ENCODE results near the gene GPM6B.

GRCh38 chrX:13855689-13856450 lies 39.0 kb upstream of the GPM6B start:
- TF ChIP-seq, protein P1, sequence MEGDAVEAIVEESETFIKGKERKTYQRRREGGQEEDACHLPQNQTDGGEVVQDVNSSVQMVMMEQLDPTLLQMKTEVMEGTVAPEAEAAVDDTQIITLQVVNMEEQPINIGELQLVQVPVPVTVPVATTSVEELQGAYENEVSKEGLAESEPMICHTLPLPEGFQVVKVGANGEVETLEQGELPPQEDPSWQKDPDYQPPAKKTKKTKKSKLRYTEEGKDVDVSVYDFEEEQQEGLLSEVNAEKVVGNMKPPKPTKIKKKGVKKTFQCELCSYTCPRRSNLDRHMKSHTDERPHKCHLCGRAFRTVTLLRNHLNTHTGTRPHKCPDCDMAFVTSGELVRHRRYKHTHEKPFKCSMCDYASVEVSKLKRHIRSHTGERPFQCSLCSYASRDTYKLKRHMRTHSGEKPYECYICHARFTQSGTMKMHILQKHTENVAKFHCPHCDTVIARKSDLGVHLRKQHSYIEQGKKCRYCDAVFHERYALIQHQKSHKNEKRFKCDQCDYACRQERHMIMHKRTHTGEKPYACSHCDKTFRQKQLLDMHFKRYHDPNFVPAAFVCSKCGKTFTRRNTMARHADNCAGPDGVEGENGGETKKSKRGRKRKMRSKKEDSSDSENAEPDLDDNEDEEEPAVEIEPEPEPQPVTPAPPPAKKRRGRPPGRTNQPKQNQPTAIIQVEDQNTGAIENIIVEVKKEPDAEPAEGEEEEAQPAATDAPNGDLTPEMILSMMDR (IDR thresholded peaks at IDR 0.05): no peak
- TF ChIP-seq ZFX (IDR thresholded peaks at IDR 0.05; ENCODE audit: borderline replicate concordance): no peak

Data from 22Rv1 (cell line).